Neural progenitor cell (in vitro differentiated cells): ENCODE results near the gene DCTN2.

Source experiments
- EZH2phosphoT487 ChIP-seq: fragments of 200-600 bp; sonication (generic); IDR thresholded peaks from 2 replicates; pipeline ENCODE4 v1.6.1; 2017; ENCODE audit warnings: antibody characterized with exemption
- TF ChIP-seq, protein P1 (sequence below): fragments of 200-600 bp; sonication (generic); IDR thresholded peaks from 2 replicates; pipeline ENCODE4 v1.5.1; 2017; ENCODE audit warnings: antibody characterized with exemption, mild to moderate bottlenecking

DNA sequence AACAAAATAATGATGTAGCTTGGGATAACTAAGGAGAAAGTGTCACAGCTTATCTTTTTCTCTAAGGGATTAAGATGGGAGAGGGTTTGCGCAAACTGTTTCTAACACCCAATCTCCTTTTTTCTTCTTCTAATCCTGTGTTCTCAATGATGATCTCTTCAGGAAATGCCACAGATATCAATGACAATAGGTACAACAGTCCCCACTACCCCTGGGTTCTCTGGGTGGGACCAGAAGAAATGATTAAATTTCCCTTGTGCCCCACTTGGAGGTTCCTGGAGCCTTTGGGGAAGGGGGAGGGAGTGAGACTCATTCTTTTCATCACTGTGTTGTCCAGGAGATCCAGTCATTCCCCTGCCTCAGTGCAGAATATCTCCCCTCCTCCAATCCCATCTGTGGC is 35.4 kb upstream of the DCTN2 start:
- TF ChIP-seq, protein P1, sequence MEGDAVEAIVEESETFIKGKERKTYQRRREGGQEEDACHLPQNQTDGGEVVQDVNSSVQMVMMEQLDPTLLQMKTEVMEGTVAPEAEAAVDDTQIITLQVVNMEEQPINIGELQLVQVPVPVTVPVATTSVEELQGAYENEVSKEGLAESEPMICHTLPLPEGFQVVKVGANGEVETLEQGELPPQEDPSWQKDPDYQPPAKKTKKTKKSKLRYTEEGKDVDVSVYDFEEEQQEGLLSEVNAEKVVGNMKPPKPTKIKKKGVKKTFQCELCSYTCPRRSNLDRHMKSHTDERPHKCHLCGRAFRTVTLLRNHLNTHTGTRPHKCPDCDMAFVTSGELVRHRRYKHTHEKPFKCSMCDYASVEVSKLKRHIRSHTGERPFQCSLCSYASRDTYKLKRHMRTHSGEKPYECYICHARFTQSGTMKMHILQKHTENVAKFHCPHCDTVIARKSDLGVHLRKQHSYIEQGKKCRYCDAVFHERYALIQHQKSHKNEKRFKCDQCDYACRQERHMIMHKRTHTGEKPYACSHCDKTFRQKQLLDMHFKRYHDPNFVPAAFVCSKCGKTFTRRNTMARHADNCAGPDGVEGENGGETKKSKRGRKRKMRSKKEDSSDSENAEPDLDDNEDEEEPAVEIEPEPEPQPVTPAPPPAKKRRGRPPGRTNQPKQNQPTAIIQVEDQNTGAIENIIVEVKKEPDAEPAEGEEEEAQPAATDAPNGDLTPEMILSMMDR = no peak
- no peak for TF ChIP-seq EZH2phosphoT487
